HepG2 (cell line): ENCODE data around the gene LYRM4. TPM values are rescaled to one million over a fixed set of nuclear protein-coding genes. Genes with fewer than 3 reads are reported as not detected.

ENCODE experiments used
- ATAC-seq: fragments of 200-7000 bp; cut with Tn5 transposase; 3 replicates; pipeline ENCODE4 v1.9.1; 2020; ENCODE audit warnings: mild to moderate bottlenecking, moderate library complexity
- BruUV-seq: library from RNA; stranded (reverse); fragments of 400-500 nt; replicated peaks from 2 replicates; lab custom pipeline; 2021; lab: Mats Ljungman, UMichigan
- CTCF ChIA-PET: fragments of 300-600 bp; formaldehyde crosslinking; extraction: SDS; loops from one replicate; lab custom pipeline; 2021; ENCODE audit warnings: low total read pairs, inconsistent platforms, low intra/inter-chr PET ratio; lab: Yijun Ruan, JAX
- POLR2A ChIA-PET: fragments of 350-600 bp; sonication (Branson Sonifier 250); formaldehyde crosslinking; loops from one replicate; lab custom pipeline; 2020; ENCODE audit warnings: antibody characterized with exemption, inconsistent platforms; lab: Yijun Ruan, JAX
- DNase-seq: peaks from one replicate; pipeline ENCODE4 v3.0.0-alpha.2; 2015; ENCODE audit warnings: low spot score
- FAIRE-seq: peaks from 3 replicates; lab custom pipeline; 2011; peaks lifted over from hg19 to GRCh38; lab: Jason Lieb, UNC
- H2AFZ ChIP-seq: one replicate; pipeline ENCODE4 v1.6.1; 2011; ENCODE audit warnings: low read length, inconsistent platforms
- H3K27ac ChIP-seq: fragments of 300-600 bp; 3 replicates; pipeline ENCODE4 v1.8.0; 2011; ENCODE audit warnings: mixed run types, mild to moderate bottlenecking, mixed read lengths, low read length, inconsistent platforms; ENCODE audit not compliant: insufficient read depth; ENCODE audit errors: extremely low read length
- H3K27me3 ChIP-seq, 2 experiments: fragments of 200-600 bp in 1 of 2; 2 replicates in 1 of 2; 3 replicates in 1 of 2; pipeline versions ENCODE4 v1.6.0 to v1.8.0; 2011; ENCODE audit warnings: low read length in 2 of 2, mild to moderate bottlenecking in 2 of 2, moderate library complexity in 2 of 2, inconsistent platforms in 1 of 2; ENCODE audit not compliant: insufficient read depth in 2 of 2, control insufficient read depth in 1 of 2
- H3K36me3 ChIP-seq, 2 experiments: fragments of 200-600 bp in 1 of 2; replicated peaks in 1 of 2; 2 replicates in 1 of 2; 3 replicates in 1 of 2; pipeline versions ENCODE4 v1.5.1 to v1.8.0; 2011; ENCODE audit warnings: low read length in 2 of 2, inconsistent platforms in 1 of 2; ENCODE audit not compliant: insufficient read depth in 2 of 2, control insufficient read depth in 1 of 2
- H3K4me1 ChIP-seq: 2 replicates; pipeline ENCODE4 v1.5.1; 2012; ENCODE audit warnings: low read length, inconsistent platforms; ENCODE audit not compliant: insufficient read depth
- H3K4me2 ChIP-seq: 2 replicates; pipeline ENCODE4 v1.6.0; 2011; ENCODE audit warnings: low read depth, low read length, inconsistent platforms
- H3K4me3 ChIP-seq, 3 experiments: fragments of 200-600 bp in 1 of 3; sonication (generic), shearing (Covaris generic) in 1 of 3; replicated peaks in 1 of 3; 2 replicates each; pipeline ENCODE4 v1.5.1; 2011 to 2016; ENCODE audit warnings: low read length in 3 of 3, inconsistent platforms in 2 of 3, low read depth in 2 of 3, mild to moderate bottlenecking in 2 of 3, control low read depth in 1 of 3, mixed read lengths in 1 of 3; ENCODE audit not compliant: insufficient read depth in 1 of 3
- H3K79me2 ChIP-seq: one replicate; pipeline ENCODE4 v1.6.1; 2011; ENCODE audit warnings: low read length, inconsistent platforms; ENCODE audit not compliant: insufficient read depth
- H3K9ac ChIP-seq: 2 replicates; pipeline ENCODE4 v1.6.0; 2011; ENCODE audit warnings: mild to moderate bottlenecking, low read depth, low read length, inconsistent platforms; ENCODE audit not compliant: insufficient read depth
- H3K9me3 ChIP-seq: 2 replicates; pipeline ENCODE4 v1.5.1; 2012; ENCODE audit warnings: mild to moderate bottlenecking, low read length
- H4K20me1 ChIP-seq: 2 replicates; pipeline ENCODE4 v1.6.0; 2011; ENCODE audit warnings: inconsistent platforms, mild to moderate bottlenecking, low read length, moderate library complexity; ENCODE audit not compliant: insufficient read depth
- IRX3 ChIP-seq: sonication (generic); formaldehyde crosslinking; IDR thresholded peaks from 2 replicates; pipeline ENCODE4 v1.8.1; 2023; ENCODE audit warnings: mild to moderate bottlenecking, low read depth, missing genetic modification reagents, borderline replicate concordance
- KAT7 ChIP-seq: IDR thresholded peaks from 2 replicates; pipeline ENCODE4 v1.6.1; 2018; ENCODE audit warnings: borderline replicate concordance, missing compliant biosample characterization
- NBN ChIP-seq: fragments of 450-650 bp; conservative IDR thresholded peaks from 2 replicates; pipeline ENCODE4 v1.6.1; 2017
- NPAS2 ChIP-seq: sonication (generic); formaldehyde crosslinking; IDR thresholded peaks from 2 replicates; pipeline ENCODE4 v1.8.0; 2022; ENCODE audit warnings: mild to moderate bottlenecking, missing genetic modification reagents, borderline replicate concordance
- PCBP1 ChIP-seq: fragments of 200-400 bp; formaldehyde crosslinking; IDR thresholded peaks from 2 replicates; pipeline ENCODE4 v1.6.1; 2017; ENCODE audit warnings: mild to moderate bottlenecking, low read depth, low read length, borderline replicate concordance
- PITX1 ChIP-seq: sonication (generic); formaldehyde crosslinking; IDR thresholded peaks from 2 replicates; pipeline ENCODE4 v1.5.1; 2020; ENCODE audit warnings: mild to moderate bottlenecking, missing genetic modification reagents
- STAT6 ChIP-seq: sonication (generic); formaldehyde crosslinking; IDR thresholded peaks from 2 replicates; pipeline ENCODE4 v1.4.0; 2020; ENCODE audit warnings: missing genetic modification reagents, mild to moderate bottlenecking, borderline replicate concordance
- TP53 ChIP-seq: sonication (generic); formaldehyde crosslinking; conservative IDR thresholded peaks from 2 replicates; pipeline ENCODE4 v1.4.0; 2020; ENCODE audit warnings: missing genetic modification reagents
- ZFX ChIP-seq: sonication (generic); formaldehyde crosslinking; IDR thresholded peaks from 2 replicates; pipeline ENCODE4 v1.4.0; 2020; ENCODE audit warnings: mild to moderate bottlenecking, low read depth, missing genetic modification reagents, moderate library complexity
- ZKSCAN1 ChIP-seq: fragments of 150-350 bp; IDR thresholded peaks from 2 replicates; pipeline ENCODE4 v1.6.1; 2014; ENCODE audit warnings: low read length
- ZNF280D ChIP-seq: sonication (generic); formaldehyde crosslinking; IDR thresholded peaks from 2 replicates; pipeline ENCODE4 v1.5.1; 2020; ENCODE audit warnings: mild to moderate bottlenecking, missing genetic modification reagents
- ZNF33B ChIP-seq: sonication (generic); formaldehyde crosslinking; IDR thresholded peaks from 2 replicates; pipeline ENCODE4 v1.5.1; 2020; ENCODE audit warnings: mild to moderate bottlenecking, missing genetic modification reagents
- ZNF496 ChIP-seq: sonication (generic); formaldehyde crosslinking; IDR thresholded peaks from 2 replicates; pipeline ENCODE4 v1.8.1; 2023; ENCODE audit warnings: mild to moderate bottlenecking, moderate library complexity, missing genetic modification reagents; ENCODE audit not compliant: insufficient replicate concordance
- ZNF503 ChIP-seq: sonication (generic); formaldehyde crosslinking; IDR thresholded peaks from 2 replicates; pipeline ENCODE4 v1.4.0; 2020; ENCODE audit warnings: missing genetic modification reagents
- ZNF670 ChIP-seq: sonication (generic); formaldehyde crosslinking; IDR thresholded peaks from 2 replicates; pipeline ENCODE4 v1.8.0; 2022; ENCODE audit warnings: mild to moderate bottlenecking, missing genetic modification reagents, borderline replicate concordance
- ZNF781 ChIP-seq: sonication (generic); formaldehyde crosslinking; IDR thresholded peaks from 2 replicates; pipeline ENCODE4 v1.5.1; 2020; ENCODE audit warnings: borderline replicate concordance, mild to moderate bottlenecking, missing genetic modification reagents; ENCODE audit errors: not compliant biosample characterization
- WGBS: methylation state at CpG from one replicate; pipeline ENCODE4 v1.1.6; 2017; ENCODE audit warnings: low lambda C conversion rate; 5-methylcytosine and 5-hydroxymethylcytosine counted together
- in situ Hi-C: cut with HindIII; loops from 2 replicates; pipeline ENCODE4 v1.10.0; 2017; ENCODE audit warnings: low pct_unique_long_range_greater_than_20kb; ENCODE audit not compliant: extremely low pct_ligation_motif_present
- intact Hi-C: fragments of 100-400 bp; cut with micrococcal nuclease; formaldehyde crosslinking; loops from one replicate; pipeline ENCODE4 v1.10.0; 2022; ENCODE audit not compliant: unreplicated experiment
- polyA plus RNA-seq, 8 experiments: library from polyadenylated mRNA; depleted of rRNA in 3 of 8; stranded (reverse) in 7 of 8; unstranded in 1 of 8; fragments of >200 nt; fragmentation: Illumina TruSeq in 4 of 8; extraction: Trizol in 4 of 8; gene quantifications; 2 replicates each; pipeline versions ENCODE4 v1.2.1 to v1.2.3, GENCODE V29; 2011 to 2016; ENCODE audit warnings: low read depth in 4 of 8, missing spikeins in 1 of 8, mixed read lengths in 1 of 8; ENCODE audit not compliant: insufficient read depth in 1 of 8
- total RNA-seq, 5 experiments: library from RNA; depleted of rRNA; stranded (reverse); fragments of >200 nt; fragmentation: Illumina TruSeq; extraction: Trizol; gene quantifications; 2 replicates each; pipeline ENCODE4 v1.2.3, GENCODE V29; 2016; ENCODE audit warnings: low read depth in 1 of 5

Gene LYRM4
- total and polyA plus RNA-seq, 2 of the 13 experiments (the other 11 are each of a cell fraction or from before 2014, with no cell fraction given): 64.6 to 67.5 TPM

- FAIRE-seq: no peak
- 99% methylated on average over 14 of the region's 14 CpGs for WGBS
- no peak overlapping the region for H3K4me3 ChIP-seq
- H4K20me1 ChIP-seq: no peaks in the 10 kb centered on the region
- DNase-seq: no peak
- BruUV-seq: no TSS peak
- POLR2A ChIA-PET: interaction anchor here (1.1 kb wide), 1 partner anchor 10 kb away, joined by 3 read pairs; no protein-coding TSS in a partner anchor
- CTCF ChIA-PET: no interaction called here
- H3K27me3 ChIP-seq: no peaks in the 10 kb centered on the region
- H3K9ac ChIP-seq: no peak overlapping the region
- intact Hi-C loops: no loop called here
- H3K4me1 ChIP-seq: peaks cover 18% of the 10 kb centered on the region
- in situ Hi-C loops: no loop called here
- no peak overlapping the region for H2AFZ ChIP-seq
- H3K27ac ChIP-seq: no peak overlapping the region
- ATAC-seq: no peak; the same call in 1 of the 3 replicates
- no peaks in the 10 kb centered on the region for H3K79me2 ChIP-seq
- peaks cover 0 to 2% of the 10 kb centered on the region in 2 experiments; a peak in 2 of 5 replicates for H3K36me3 ChIP-seq
- no peak overlapping the region for H3K4me2 ChIP-seq
- no peaks in the 10 kb centered on the region for H3K9me3 ChIP-seq
- TF ChIP-seq NPAS2 (no peak), ZNF33B (CRISPR knock-in tag) (no peak), ZNF280D (CRISPR knock-in tag) (no peak), NBN (no peak), ZKSCAN1 (no peak), ZNF503 (CRISPR knock-in tag) (no peak), ZNF496 (CRISPR knock-in tag) (no peak), ZNF781 (CRISPR knock-in tag) (no peak), STAT6 (no peak), ZNF670 (CRISPR knock-in tag) (no peak), TP53 (CRISPR knock-in tag) (no peak), ZFX (no peak), IRX3 (CRISPR knock-in tag) (no peak), PITX1 (no peak), KAT7 (CRISPR knock-in tag) (no peak), PCBP1 (no peak)
Observed at GRCh38 chr6:5098501-5099270, 162.1 kb downstream of the LYRM4 start.
